SK-N-SH (cell line): Measurements from ENCODE around the gene COP1. TPM values are rescaled to one million over a fixed set of nuclear protein-coding genes. Genes with fewer than 3 reads are reported as not detected.

ENCODE experiments used
- CTCF ChIA-PET: fragments of 300-600, 350-600 bp; formaldehyde crosslinking; extraction: SDS; loops from one replicate; lab custom pipeline; 2021; lab: Yijun Ruan, JAX
- POLR2A ChIA-PET: fragments of 350-600 bp; sonication (Branson Sonifier 250); formaldehyde crosslinking; extraction: SDS; loops from one replicate; lab custom pipeline; 2020; ENCODE audit warnings: antibody characterized with exemption, inconsistent platforms; lab: Yijun Ruan, JAX
- DNase-seq: peaks from one replicate; pipeline ENCODE4 v3.0.0; 2012
- H2AFZ ChIP-seq: fragments of 200-600 bp; sonication (generic); 2 replicates; pipeline ENCODE4 v1.8.1; 2016; ENCODE audit warnings: antibody characterized with exemption, mild to moderate bottlenecking, low read depth
- H3F3A ChIP-seq: fragments of 200-600 bp; sonication (generic); replicated peaks from 2 replicates; pipeline ENCODE3; 2016; ENCODE audit warnings: antibody characterized with exemption, mild to moderate bottlenecking; ENCODE audit not compliant: insufficient read depth
- H3K27ac ChIP-seq, 2 experiments: fragments of 200-500 bp in 1 of 2; fragments of 200-600 bp in 1 of 2; sonication (Bioruptor generic) in 1 of 2; sonication (generic), shearing (Covaris generic) in 1 of 2; 2 replicates each; pipeline versions ENCODE4 v1.5.1 to v1.6.1; 2014 to 2016; ENCODE audit warnings: low read depth in 2 of 2, inconsistent platforms in 1 of 2, low read length in 1 of 2, mild to moderate bottlenecking in 1 of 2, mixed read lengths in 1 of 2
- H3K27me3 ChIP-seq: fragments of 200-600 bp; sonication (generic), shearing (Covaris generic); 2 replicates; pipeline ENCODE4 v1.6.1; 2016; ENCODE audit warnings: mixed run types; ENCODE audit not compliant: insufficient read depth
- H3K36me3 ChIP-seq, 2 experiments: fragments of 200-500 bp in 1 of 2; fragments of 200-600 bp in 1 of 2; sonication (Bioruptor generic) in 1 of 2; sonication (generic) in 1 of 2; replicated peaks in 1 of 2; 2 replicates each; pipeline versions ENCODE3 to v1.5.1; 2014 to 2016; ENCODE audit warnings: low read length in 1 of 2, mild to moderate bottlenecking in 1 of 2; ENCODE audit not compliant: insufficient read depth in 2 of 2, control insufficient read depth in 1 of 2
- H3K4me1 ChIP-seq, 2 experiments: fragments of 200-500 bp in 1 of 2; fragments of 200-600 bp in 1 of 2; sonication (Bioruptor generic) in 1 of 2; sonication (generic), shearing (Covaris generic) in 1 of 2; 2 replicates each; pipeline versions ENCODE4 v1.5.1 to v1.6.1; 2014 to 2016; ENCODE audit warnings: low read depth in 1 of 2, low read length in 1 of 2, mixed run types in 1 of 2; ENCODE audit not compliant: insufficient read depth in 2 of 2, control insufficient read depth in 1 of 2
- H3K4me2 ChIP-seq: fragments of 200-600 bp; sonication (generic), shearing (Covaris generic); 2 replicates; pipeline ENCODE4 v1.6.1; 2017; ENCODE audit warnings: mixed run types
- H3K4me3 ChIP-seq, 2 experiments: fragments of 200-500 bp in 1 of 2; fragments of 200-600 bp in 1 of 2; sonication (Bioruptor generic) in 1 of 2; sonication (generic), shearing (Covaris generic) in 1 of 2; 2 replicates each; pipeline versions ENCODE4 v1.5.1 to v1.8.1; 2014 to 2016; ENCODE audit warnings: low read depth in 2 of 2, inconsistent platforms in 1 of 2, low read length in 1 of 2, mild to moderate bottlenecking in 1 of 2, mixed read lengths in 1 of 2, moderate library complexity in 1 of 2
- H3K79me2 ChIP-seq: fragments of 200-600 bp; sonication (generic); 2 replicates; pipeline ENCODE4 v1.8.1; 2017; ENCODE audit warnings: mild to moderate bottlenecking; ENCODE audit not compliant: insufficient read depth
- H3K9ac ChIP-seq: fragments of 200-600 bp; sonication (generic); 2 replicates; pipeline ENCODE4 v1.6.1; 2017; ENCODE audit warnings: mixed run types
- H3K9me2 ChIP-seq: fragments of 200-600 bp; sonication (generic); 2 replicates; pipeline ENCODE4 v1.6.1; 2017; ENCODE audit warnings: mixed run types
- H3K9me3 ChIP-seq: fragments of 200-600 bp; sonication (generic); 2 replicates; pipeline ENCODE4 v1.6.1; 2017; ENCODE audit warnings: mixed run types, mild to moderate bottlenecking, moderate library complexity
- H4K20me1 ChIP-seq: fragments of 200-600 bp; sonication (generic); 2 replicates; pipeline ENCODE4 v1.6.1; 2017; ENCODE audit warnings: mild to moderate bottlenecking, mixed run types; ENCODE audit not compliant: insufficient read depth
- FOXJ3 ChIP-seq: sonication (generic); formaldehyde crosslinking; IDR thresholded peaks from 2 replicates; pipeline ENCODE4 v1.5.1; 2020; ENCODE audit warnings: mild to moderate bottlenecking, missing genetic modification reagents
- FOXM1 ChIP-seq: IDR thresholded peaks from 2 replicates; pipeline ENCODE4 v1.4.0; 2012; ENCODE audit warnings: low read depth, mild to moderate bottlenecking
- NRF1 ChIP-seq: IDR thresholded peaks from 2 replicates; pipeline ENCODE4 v1.6.1; 2012; ENCODE audit warnings: low read depth, mild to moderate bottlenecking, low read length
- REST ChIP-seq: IDR thresholded peaks from 2 replicates; pipeline ENCODE4 v1.6.1; 2012; ENCODE audit warnings: mild to moderate bottlenecking, low read depth, low read length, moderate library complexity
- RFX5 ChIP-seq: IDR thresholded peaks from 2 replicates; pipeline ENCODE4 v1.6.1; 2012; ENCODE audit warnings: mild to moderate bottlenecking, improper control_type of control experiment, low read length
- RXRA ChIP-seq: IDR thresholded peaks from 2 replicates; pipeline ENCODE4 v1.4.0; 2012; ENCODE audit warnings: low read depth, mild to moderate bottlenecking, borderline replicate concordance
- TCF12 ChIP-seq: IDR thresholded peaks from 2 replicates; pipeline ENCODE4 v1.4.0; 2012
- TEAD4 ChIP-seq: IDR thresholded peaks from 2 replicates; pipeline ENCODE4 v1.4.0; 2012; ENCODE audit warnings: mild to moderate bottlenecking, borderline replicate concordance; ENCODE audit not compliant: insufficient read depth
- WGBS: methylation state at CpG from one replicate; pipeline ENCODE4 v1.1.6; 2017; ENCODE audit warnings: low lambda C conversion rate; 5-methylcytosine and 5-hydroxymethylcytosine counted together
- polyA plus RNA-seq, 3 experiments: library from polyadenylated mRNA; depleted of rRNA; stranded (reverse); fragments of >200 nt; gene quantifications; 2 replicates each; pipeline ENCODE4 v1.2.3, GENCODE V29; 2012

Gene COP1
- polyA plus RNA-seq, 1 of the 3 experiments (the other 2 are of a cell fraction) = 10.3 TPM

- no peaks in the 10 kb centered on the region for H3K9me2 ChIP-seq
- no peak overlapping the region for H3K9ac ChIP-seq
- ChIA-PET CTCF (interaction anchor here (1.0 to 1.2 kb wide), 2 partner anchors 18 to 816 kb away, joined by 3 read pairs; no protein-coding TSS in a partner anchor), POLR2A (no interaction called here)
- H3K9me3 ChIP-seq = no peaks in the 10 kb centered on the region
- H3K4me3 ChIP-seq = no peak overlapping the region
- H3K27ac ChIP-seq = peak overlapping the region in 1 of 2 experiments; percentile 58; a peak in 1 of 4 replicates
- no peaks in the 10 kb centered on the region for H4K20me1 ChIP-seq
- WGBS = 89% methylated on average over 3 of the region's 3 CpGs
- no peaks in the 10 kb centered on the region for H3K79me2 ChIP-seq
- H3K27me3 ChIP-seq = no peaks in the 10 kb centered on the region
- DNase-seq = no peak
- H2AFZ ChIP-seq = no peak overlapping the region
- no peaks in the 10 kb centered on the region for H3F3A ChIP-seq
- 0 out of 2 replicates have a peak, but pooled peaks have one; percentile 5 for TF ChIP-seq TCF12
- TF ChIP-seq FOXJ3 = no peak
- TF ChIP-seq REST = no peak
- no peak for TF ChIP-seq RXRA
- H3K36me3 ChIP-seq = peaks cover 22 to 37% of the 10 kb centered on the region in 2 experiments
- no peaks in the 10 kb centered on the region; a peak in 2 of 4 replicates for H3K4me1 ChIP-seq
- no peak overlapping the region for H3K4me2 ChIP-seq
Measured at GRCh38 chr1:175968486-175969172, 238.5 kb downstream of the COP1 start.

GRCh38 chr1:175963740-175964139 lies 243.3 kb downstream of the COP1 start:
- TF ChIP-seq TEAD4 = no peak
- no peak for TF ChIP-seq NRF1
- TF ChIP-seq FOXM1 = no peak
- no peak for TF ChIP-seq RFX5
- no peak for TF ChIP-seq RXRA
- Histone ChIP-seq H3K4me2 (no peak overlapping the region), H3K79me2 (no peaks in the 10 kb centered on the region), H3K36me3 (peaks cover 15 to 31% of the 10 kb centered on the region in 2 experiments), H2AFZ (no peak overlapping the region), H4K20me1 (no peaks in the 10 kb centered on the region), H3K9me2 (no peaks in the 10 kb centered on the region), H3K4me1 (no peaks in the 10 kb centered on the region; a peak in 2 of 4 replicates), H3K9ac (no peak overlapping the region), H3K9me3 (no peaks in the 10 kb centered on the region), H3K4me3 (no peak overlapping the region), H3F3A (no peaks in the 10 kb centered on the region), H3K27ac (no peak overlapping the region), H3K27me3 (no peaks in the 10 kb centered on the region)
- DNase-seq = no peak
- WGBS = 92% methylated on average over 2 of the region's 2 CpGs
- ChIA-PET CTCF (no interaction called here), POLR2A (no interaction called here)
